ENCODE data around the gene FNDC4. TPM values are rescaled to one million over a fixed set of nuclear protein-coding genes. Genes with fewer than 3 reads are reported as not detected.
A peak's percentile ranks its signal among the peaks of the same experiment; 100 is the strongest.

FNDC4 gene
- total RNA-seq, 2 experiments from 2014 or later: not detected

DNA sequence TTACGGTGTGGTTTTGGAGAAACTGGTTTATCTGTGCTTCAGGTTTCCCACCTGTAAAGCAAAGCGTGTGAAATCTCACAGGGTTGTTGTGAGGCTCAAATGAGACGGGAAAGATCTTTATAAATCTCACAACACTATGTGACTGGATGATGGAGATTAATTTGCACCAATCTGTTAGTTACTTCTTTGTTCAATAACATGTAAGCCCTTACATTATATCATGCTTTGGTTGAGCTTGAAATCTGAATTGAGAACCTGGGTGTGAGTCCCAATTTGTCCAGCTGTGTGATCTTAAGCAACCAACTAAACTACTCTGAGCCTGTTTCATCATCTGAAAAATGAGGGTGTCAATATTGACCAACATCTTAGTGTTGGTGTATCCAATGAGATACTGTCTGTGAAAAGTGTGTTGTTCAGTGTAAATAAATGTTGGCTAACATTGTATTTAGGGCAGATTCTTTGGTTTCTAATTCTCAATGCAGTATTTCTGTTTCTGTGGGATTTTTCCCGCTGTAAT, 898 bp upstream of the FNDC4 start:
- DNase-seq (peak in 1 of 14 experiments; percentile 13), ATAC-seq (ENCODE audit: poor library complexity) (no peak)
- TF ChIP-seq, protein P1, sequence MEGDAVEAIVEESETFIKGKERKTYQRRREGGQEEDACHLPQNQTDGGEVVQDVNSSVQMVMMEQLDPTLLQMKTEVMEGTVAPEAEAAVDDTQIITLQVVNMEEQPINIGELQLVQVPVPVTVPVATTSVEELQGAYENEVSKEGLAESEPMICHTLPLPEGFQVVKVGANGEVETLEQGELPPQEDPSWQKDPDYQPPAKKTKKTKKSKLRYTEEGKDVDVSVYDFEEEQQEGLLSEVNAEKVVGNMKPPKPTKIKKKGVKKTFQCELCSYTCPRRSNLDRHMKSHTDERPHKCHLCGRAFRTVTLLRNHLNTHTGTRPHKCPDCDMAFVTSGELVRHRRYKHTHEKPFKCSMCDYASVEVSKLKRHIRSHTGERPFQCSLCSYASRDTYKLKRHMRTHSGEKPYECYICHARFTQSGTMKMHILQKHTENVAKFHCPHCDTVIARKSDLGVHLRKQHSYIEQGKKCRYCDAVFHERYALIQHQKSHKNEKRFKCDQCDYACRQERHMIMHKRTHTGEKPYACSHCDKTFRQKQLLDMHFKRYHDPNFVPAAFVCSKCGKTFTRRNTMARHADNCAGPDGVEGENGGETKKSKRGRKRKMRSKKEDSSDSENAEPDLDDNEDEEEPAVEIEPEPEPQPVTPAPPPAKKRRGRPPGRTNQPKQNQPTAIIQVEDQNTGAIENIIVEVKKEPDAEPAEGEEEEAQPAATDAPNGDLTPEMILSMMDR (IDR thresholded peaks at IDR 0.05): no peak
- Histone ChIP-seq H3K9me3 (ENCODE audit: control insufficient read depth in 1 of 2, insufficient read depth in 1 of 2, low read length in 2 of 2) (no peaks in the 10 kb centered on the region), H3K4me3 (ENCODE audit: low read length) (no peak overlapping the region), H3K27me3 (ENCODE audit: control insufficient read depth in 1 of 2, insufficient read depth in 2 of 2, low read length in 2 of 2) (peaks cover 38 to 53% of the 10 kb centered on the region in 2 experiments), H3K27ac (ENCODE audit: low read depth in 1 of 2, low read length in 2 of 2) (no peak overlapping the region), H3K36me3 (ENCODE audit: insufficient read depth, low read length) (no peaks in the 10 kb centered on the region), H3K4me1 (ENCODE audit: insufficient read depth, low read length) (peaks cover 12% of the 10 kb centered on the region)
- ChIA-PET CTCF (no interaction called here), POLR2A (no interaction called here)
- peaks cover 56% of the 10 kb centered on the region for H3K27me3 Mint-ChIP-seq
- no peak overlapping the region for H3K27ac Mint-ChIP-seq
- intact Hi-C loops (cut with DNase I, micrococcal nuclease): loop anchor here in 1 of 2 experiments (2.0 kb wide), 1 partner anchor 85 kb away; no protein-coding TSS in a partner anchor
- peak overlapping the region; percentile 56 for H3K4me3 Mint-ChIP-seq
- H3K4me1 Mint-ChIP-seq (ENCODE audit: low read depth): peaks cover 13% of the 10 kb centered on the region
- no peaks in the 10 kb centered on the region for H3K9me3 Mint-ChIP-seq
- no peaks in the 10 kb centered on the region for H3K36me3 Mint-ChIP-seq (ENCODE audit: low read depth)

DNA sequence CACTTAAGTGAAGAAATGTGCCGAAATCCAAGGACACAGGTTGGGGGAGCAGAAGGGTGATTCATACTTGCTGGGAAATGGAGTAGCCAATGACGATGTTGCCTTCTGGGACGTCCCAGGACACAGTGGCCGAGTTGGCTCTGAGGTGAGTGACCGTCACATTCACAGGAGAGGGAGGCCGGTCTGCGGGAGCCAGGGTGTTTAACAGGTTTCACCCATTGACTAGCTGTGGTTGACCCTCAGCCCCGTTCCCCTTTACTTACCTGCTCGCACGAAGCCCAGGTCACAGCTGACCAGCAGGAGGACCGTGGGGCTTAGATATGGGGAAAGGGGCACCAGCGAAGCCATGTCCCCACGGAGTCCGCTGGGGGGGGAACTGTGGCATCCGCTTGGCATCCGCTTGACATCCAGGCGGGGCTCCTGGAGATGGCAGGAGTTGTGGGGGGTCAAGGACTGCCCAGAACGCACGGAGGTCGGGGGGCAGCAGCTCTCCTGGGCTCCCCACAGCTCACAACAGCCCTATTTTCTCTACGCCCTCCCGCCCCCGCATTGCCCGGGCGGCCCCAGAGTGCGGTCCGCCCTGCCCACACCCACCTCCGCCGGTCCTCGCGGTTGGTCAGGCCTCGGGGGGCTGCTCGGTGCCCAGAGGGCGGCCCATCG, 586 bp downstream of the FNDC4 start:
- Mint-ChIP-seq H3K9me3 (no peaks in the 10 kb centered on the region), H3K27ac (no peak overlapping the region), H3K4me1 (ENCODE audit: low read depth) (peaks cover 21% of the 10 kb centered on the region), H3K27me3 (peaks cover 55% of the 10 kb centered on the region), H3K4me3 (peak overlapping the region; percentile 26), H3K36me3 (ENCODE audit: low read depth) (no peaks in the 10 kb centered on the region)
- Histone ChIP-seq H3K4me3 (ENCODE audit: low read length) (no peak overlapping the region), H3K4me1 (ENCODE audit: insufficient read depth, low read length) (peaks cover 17% of the 10 kb centered on the region), H3K27ac (ENCODE audit: low read depth in 1 of 2, low read length in 2 of 2) (no peak overlapping the region), H3K27me3 (ENCODE audit: control insufficient read depth in 1 of 2, insufficient read depth in 2 of 2, low read length in 2 of 2) (peaks cover 38 to 50% of the 10 kb centered on the region in 2 experiments), H3K9me3 (ENCODE audit: control insufficient read depth in 1 of 2, insufficient read depth in 1 of 2, low read length in 2 of 2) (no peaks in the 10 kb centered on the region), H3K36me3 (ENCODE audit: insufficient read depth, low read length) (no peaks in the 10 kb centered on the region)
- POLR2A ChIA-PET: no interaction called here
- ATAC-seq (ENCODE audit: poor library complexity): no peak
- DNase-seq: peak in 2 of 14 experiments; percentile 7 to 14
- CTCF ChIA-PET: no interaction called here
- TF ChIP-seq, protein P1 (IDR thresholded peaks at IDR 0.05): no peak
- intact Hi-C loops (cut with DNase I, micrococcal nuclease): loop anchor here in 1 of 2 experiments (2.0 kb wide), 1 partner anchor 86 kb away; no protein-coding TSS in a partner anchor

DNA sequence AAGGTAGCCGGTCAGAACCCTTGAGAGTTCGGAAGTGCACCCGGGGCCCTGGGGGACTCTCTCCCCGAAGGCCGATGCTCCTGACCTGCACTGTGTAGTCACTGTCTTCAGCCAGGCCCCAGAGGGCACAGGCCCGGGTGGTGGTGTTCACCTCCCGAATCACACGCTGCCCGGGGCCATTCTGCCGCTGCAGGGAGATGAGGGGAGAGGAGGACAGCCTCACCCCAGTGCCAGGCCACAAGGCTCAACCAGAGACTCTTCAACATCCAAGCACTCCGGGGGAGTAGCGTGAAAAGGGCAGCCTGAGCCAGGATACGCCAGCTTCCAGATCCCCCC, 1.1 kb downstream of the FNDC4 start:
- TF ChIP-seq, protein P1 (IDR thresholded peaks at IDR 0.05): no peak
- DNase-seq: no peak
- Histone ChIP-seq H3K4me1 (ENCODE audit: insufficient read depth, low read length) (peaks cover 22% of the 10 kb centered on the region), H3K4me3 (ENCODE audit: low read length) (no peak overlapping the region), H3K27me3 (ENCODE audit: control insufficient read depth in 1 of 2, insufficient read depth in 2 of 2, low read length in 2 of 2) (peaks cover 34 to 49% of the 10 kb centered on the region in 2 experiments), H3K9me3 (ENCODE audit: control insufficient read depth in 1 of 2, insufficient read depth in 1 of 2, low read length in 2 of 2) (no peaks in the 10 kb centered on the region), H3K36me3 (ENCODE audit: insufficient read depth, low read length) (no peaks in the 10 kb centered on the region), H3K27ac (ENCODE audit: low read depth in 1 of 2, low read length in 2 of 2) (no peak overlapping the region)
- Mint-ChIP-seq H3K27ac (no peak overlapping the region), H3K4me3 (peak overlapping the region; percentile 59), H3K4me1 (ENCODE audit: low read depth) (peaks cover 26% of the 10 kb centered on the region), H3K9me3 (no peaks in the 10 kb centered on the region), H3K27me3 (peaks cover 50% of the 10 kb centered on the region), H3K36me3 (ENCODE audit: low read depth) (no peaks in the 10 kb centered on the region)
- POLR2A ChIA-PET: no interaction called here
- CTCF ChIA-PET: no interaction called here
- intact Hi-C loops (cut with DNase I, micrococcal nuclease): loop anchor here in 1 of 2 experiments (2.0 kb wide), 1 partner anchor 87 kb away; no protein-coding TSS in a partner anchor
- ATAC-seq (ENCODE audit: poor library complexity): no peak

All from CD4-positive, alpha-beta T cell (primary cell).